ENCODE results near the gene SIGMAR1.

DNA sequence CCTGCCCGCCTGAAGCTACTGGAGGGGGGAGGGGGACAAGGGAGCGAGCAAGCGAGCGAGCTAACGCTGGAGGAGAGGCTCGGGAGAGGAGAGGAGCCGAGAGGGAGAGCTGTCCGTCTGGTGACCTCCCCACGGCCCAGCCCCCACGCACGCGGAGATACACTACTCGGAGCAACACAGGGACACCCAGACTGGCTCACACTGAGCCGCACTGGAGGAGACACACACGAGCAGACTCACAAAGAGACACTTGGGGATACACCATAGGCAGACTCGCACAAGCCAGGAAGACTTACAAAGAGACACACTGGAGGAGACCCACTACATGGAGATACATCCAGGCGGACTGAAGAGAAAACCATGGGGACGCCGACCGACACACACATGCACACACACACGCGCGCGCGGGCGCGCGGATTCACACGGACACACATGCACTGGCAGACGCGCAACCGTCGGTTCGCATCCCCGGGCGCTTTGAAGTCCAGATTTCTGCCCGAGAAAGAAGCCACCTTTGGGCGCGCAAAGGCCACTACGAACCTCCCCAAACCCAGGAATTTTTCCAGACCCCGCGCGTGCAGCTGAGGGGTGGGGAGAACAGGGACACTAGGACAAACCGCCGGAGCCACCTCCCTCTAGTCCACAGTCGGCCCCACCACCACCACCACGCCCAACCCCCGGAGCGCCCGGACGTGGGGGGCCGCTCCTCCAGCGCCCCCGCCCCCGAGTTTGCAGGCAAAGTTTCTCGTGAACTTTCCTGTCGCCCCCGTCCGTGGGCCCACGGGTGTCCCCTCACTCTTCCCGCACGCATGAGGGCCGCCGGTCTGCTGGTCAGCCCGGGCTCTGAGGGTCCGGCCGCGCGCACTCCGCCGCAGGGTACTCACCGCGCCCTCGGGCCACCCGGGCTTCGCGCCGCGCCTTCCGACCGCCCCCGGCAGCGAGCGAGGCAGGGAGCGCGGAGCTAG, 48.6 kb downstream of the SIGMAR1 start:
- TF ChIP-seq CTCF (IDR thresholded peaks at IDR 0.05; ENCODE audit: low read depth, low read length) (no peak), MAX (IDR thresholded peaks at IDR 0.05; ENCODE audit: low read depth, low read length) (no peak)
